WTC11 (cell line): ENCODE measurements around the gene AGO3.

Experiments
- CTCF ChIP-seq: fragments of 200-600 bp; IDR thresholded peaks from 2 replicates; pipeline ENCODE4 v1.8.0; 2022; ENCODE audit warnings: antibody characterized with exemption
- USF1 ChIP-seq: sonication (generic); formaldehyde crosslinking; IDR thresholded peaks from 2 replicates; pipeline ENCODE4 v1.8.0; 2022; ENCODE audit warnings: mild to moderate bottlenecking, missing genetic modification reagents
- USF2 ChIP-seq: sonication (generic); formaldehyde crosslinking; IDR thresholded peaks from 2 replicates; pipeline ENCODE4 v1.8.1; 2023; ENCODE audit warnings: mild to moderate bottlenecking, missing genetic modification reagents, moderate library complexity

GRCh38 chr1:36089393-36090121 lies 158.7 kb downstream of the AGO3 start:
- TF ChIP-seq CTCF (no peak), USF2 (CRISPR knock-in tag) (no peak), USF1 (no peak)
